Measurements from ENCODE around the gene FIP1L1.
"Not testable (repeated sequence)": the region's sequence is repeated elsewhere in the genome, so short reads cannot be mapped to it uniquely, and the experiment has no call there.

The FIP1L1 gene, protein sequence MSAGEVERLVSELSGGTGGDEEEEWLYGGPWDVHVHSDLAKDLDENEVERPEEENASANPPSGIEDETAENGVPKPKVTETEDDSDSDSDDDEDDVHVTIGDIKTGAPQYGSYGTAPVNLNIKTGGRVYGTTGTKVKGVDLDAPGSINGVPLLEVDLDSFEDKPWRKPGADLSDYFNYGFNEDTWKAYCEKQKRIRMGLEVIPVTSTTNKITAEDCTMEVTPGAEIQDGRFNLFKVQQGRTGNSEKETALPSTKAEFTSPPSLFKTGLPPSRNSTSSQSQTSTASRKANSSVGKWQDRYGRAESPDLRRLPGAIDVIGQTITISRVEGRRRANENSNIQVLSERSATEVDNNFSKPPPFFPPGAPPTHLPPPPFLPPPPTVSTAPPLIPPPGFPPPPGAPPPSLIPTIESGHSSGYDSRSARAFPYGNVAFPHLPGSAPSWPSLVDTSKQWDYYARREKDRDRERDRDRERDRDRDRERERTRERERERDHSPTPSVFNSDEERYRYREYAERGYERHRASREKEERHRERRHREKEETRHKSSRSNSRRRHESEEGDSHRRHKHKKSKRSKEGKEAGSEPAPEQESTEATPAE
- 51.1 to 89.6 (median 79.7) reads per million in 3 experiments for total RNA-seq

DNA sequence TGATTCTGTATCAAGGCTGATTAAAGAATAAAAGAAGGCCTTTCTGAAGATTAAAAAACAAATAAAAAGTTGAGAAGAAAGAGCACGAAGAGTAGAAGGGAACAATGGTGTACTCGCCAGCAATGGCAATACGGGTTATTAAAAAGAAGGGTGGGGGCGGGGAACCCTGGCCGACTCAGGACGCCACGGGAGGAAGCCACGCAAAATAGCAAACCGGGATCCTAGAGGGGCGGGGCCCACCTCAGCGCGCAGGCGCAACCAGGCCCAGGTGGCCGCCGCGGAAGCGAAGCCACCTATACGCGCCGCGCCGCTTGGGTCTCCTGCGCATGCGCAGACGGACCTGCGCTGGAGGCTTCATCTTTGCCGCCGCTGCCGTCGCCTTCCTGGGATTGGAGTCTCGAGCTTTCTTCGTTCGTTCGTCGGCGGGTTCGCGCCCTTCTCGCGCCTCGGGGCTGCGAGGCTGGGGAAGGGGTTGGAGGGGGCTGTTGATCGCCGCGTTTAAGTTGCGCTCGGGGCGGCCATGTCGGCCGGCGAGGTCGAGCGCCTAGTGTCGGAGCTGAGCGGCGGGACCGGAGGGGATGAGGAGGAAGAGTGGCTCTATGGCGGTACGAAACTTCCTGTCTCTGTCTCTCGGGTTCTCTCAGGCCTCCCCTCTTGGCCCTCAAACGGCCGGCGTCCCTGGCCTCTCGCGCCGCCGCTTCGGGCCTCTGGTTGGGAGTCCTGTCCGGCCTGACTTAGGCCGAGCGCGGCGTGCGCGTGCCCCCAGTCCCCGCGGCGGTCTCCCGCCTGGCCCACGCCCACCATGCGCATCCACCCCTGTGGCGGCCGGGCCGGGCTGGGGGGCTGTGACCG is at the start of gene FIP1L1:
Gene FIP1L1 (plus strand): TSS at position 323 of the 852 bp plus-strand sequence. CDS start 198 bp downstream, at position 521.
- DNase-seq, result peak; percentile 94

DNA sequence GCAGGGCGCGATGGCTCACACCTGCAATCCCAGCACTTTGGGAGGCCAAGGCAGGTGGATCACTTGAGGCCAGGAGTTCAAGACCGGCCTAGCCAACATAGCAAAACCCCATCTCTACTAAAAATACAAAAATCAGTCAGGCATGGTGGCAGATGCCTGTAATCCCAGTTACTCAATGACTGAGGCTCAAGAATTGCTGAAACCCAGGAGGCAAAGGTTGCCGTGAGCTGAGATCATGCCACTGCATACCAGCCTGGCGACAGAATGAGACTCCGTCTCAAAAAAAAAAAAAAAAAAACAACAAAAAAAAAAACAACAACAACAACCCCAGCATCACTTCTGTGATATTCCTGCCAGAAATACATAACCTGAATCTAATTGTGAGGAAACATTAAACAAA is 42.5 kb upstream of the FIP1L1 start:
- DNase-seq, result not testable (repeated sequence)

DNA sequence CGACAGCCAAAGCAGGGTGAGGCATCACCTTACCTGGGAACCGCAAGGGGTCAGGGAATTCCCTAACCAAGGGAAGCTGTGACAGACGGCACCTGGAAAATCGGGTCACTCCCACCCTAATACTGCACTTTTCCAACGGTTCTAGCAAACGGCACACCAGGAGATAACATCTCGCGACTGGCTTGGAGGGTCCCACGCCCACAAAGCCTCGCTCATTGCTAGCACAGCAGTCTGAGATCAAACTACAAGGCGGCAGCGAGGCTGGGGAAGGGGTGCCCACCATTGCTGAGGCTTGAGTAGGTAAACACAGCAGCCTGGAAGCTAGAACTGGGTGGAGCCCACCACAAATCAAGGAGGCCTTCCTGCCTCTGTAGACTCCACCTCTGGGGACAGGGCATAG is 37.3 kb upstream of the FIP1L1 start:
- DNase-seq, result not testable (repeated sequence)

- not testable (repeated sequence) for DNase-seq
These were observed 31.0 kb upstream of the FIP1L1 start for GRCh38 chr4:53346392-53346791.

DNA sequence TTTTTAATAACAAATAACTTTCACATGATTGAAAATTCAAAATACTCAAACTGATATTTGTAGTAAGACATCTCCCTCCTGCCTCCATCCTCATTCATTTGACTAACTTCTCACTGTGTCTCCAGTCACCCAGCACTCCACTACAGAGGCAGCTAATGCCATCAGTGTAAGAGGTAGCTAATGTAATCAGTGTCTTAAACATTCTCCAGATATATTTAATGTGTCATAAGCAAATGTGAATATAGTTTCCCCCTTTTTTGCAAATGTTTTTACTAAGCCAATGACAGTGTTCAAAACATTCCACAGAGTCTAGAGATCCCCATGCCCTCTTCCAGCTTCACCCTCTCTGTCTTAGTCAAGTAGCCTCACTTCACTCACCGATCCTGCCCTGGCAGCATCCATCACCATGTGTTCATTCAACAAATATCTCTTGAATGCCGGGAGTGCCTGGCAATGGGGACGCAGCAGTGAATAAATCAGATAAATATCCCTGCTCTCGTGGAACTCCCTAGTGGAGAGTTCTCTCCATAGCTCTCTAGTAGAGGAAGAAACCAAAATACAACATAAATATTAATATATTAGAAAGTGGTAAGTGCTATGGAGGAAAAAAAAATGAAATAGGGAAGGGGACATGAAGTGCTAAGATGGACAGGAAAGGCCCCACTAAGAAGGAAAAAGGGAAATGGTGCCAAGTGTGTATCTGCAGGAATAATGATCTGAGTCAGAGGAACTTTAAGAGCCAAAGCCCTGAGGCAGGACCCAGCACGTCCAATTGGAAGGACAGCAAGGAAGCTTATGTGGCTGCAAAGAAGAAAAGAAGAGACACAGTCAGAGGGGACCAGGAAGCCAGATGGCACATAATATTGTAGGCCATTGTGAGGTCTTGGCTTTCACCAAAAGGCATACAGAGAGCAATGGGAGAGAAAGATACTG is 30.3 kb upstream of the FIP1L1 start:
- DNase-seq, result no peak

GRCh38 chr4:53348046-53348445 is 29.4 kb upstream of the FIP1L1 start:
- DNase-seq, result no peak

- no peak for DNase-seq
These were observed 28.4 kb upstream of the FIP1L1 start for GRCh38 chr4:53349091-53349491.

- no peak for DNase-seq
These were observed 23.3 kb upstream of the FIP1L1 start for GRCh38 chr4:53354012-53354722.

GRCh38 chr4:53355930-53356521 is 21.4 kb upstream of the FIP1L1 start:
- no peak for DNase-seq

DNA sequence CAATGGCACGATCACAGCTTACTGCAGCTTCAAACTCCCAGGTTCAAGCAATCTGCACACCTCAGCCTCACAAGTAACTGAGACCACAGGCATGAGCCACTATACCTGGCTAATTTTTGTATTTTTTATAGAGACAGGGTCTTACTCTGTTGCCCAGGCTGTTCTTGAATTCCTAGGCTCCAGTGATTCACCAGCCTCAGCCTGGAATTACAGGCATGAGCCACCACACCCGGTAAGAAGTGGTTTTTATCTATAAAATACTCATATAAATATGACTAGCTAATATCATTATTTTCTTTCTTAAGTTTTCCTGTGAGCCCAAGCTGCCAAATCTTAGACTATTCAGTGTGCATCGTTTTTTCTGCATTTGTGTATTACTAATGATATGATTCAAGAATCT is 16.0 kb upstream of the FIP1L1 start:
- DNase-seq, result no peak

GRCh38 chr4:53362093-53362492 is 15.3 kb upstream of the FIP1L1 start:
- DNase-seq, result no peak

GRCh38 chr4:53364624-53365023 is 12.8 kb upstream of the FIP1L1 start:
- no peak for DNase-seq

DNA sequence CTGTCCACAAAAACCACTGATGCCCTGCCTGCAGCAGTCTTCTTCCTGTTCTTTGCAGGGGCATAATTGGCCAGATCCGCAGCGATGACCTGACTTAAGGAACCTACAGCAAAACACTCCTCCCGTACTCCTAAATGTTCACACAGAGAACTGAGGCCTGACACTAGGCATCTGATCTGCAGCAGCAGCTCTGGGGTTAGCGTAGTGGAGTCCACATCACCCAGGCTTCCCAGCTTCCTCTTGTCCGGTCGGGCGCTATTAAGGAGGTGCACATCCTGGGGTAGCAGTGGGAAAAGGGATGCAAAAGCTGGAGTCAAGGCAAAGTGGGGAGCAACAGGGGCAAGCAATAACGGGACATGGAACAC is 12.3 kb upstream of the FIP1L1 start:
- peak; percentile 8 for DNase-seq

DNA sequence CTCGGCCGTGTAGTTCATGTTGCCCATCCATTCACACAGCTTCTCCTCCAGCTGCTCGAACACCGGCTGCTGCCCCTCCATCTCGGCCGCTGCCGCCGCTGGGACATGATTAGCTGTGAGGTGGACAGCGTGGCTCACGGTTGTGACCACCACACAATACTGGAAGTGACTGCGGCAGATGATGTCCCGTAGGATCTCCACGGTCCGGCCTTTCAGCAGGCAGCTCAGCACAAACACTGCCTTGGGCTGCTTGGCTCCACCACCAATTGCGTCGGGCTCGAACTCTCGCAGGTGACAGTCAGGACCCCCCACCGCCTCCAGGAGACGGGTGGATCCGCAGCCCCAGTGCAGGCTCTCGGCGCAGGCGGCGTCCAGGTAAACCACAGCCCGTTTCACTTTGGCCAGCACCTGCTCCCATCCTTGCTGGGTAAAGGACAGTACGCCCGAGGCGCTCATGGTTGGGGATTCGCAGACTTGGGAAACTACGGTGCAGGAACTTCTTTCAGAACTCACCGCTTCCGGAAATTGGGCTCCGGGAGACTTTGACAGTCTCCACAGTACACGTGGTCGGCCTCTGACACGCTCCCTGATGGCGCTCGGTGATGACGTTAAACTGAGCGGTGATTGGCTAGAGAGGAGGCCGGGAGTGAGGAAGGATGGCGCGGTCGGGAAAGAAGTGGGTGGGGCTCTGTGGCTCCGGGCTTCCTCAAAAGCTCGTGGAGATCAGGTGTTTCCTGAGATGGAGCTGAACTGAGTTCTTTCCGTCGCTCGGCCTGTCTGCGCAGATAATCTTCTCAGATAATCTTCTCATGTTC is 11.7 kb upstream of the FIP1L1 start, which contains the start of gene SCFD2:
Gene SCFD2 (minus strand): TSS at position 576 of the 815 bp plus-strand sequence.
- peak; percentile 94 for DNase-seq

GRCh38 chr4:53366301-53366716 is 11.1 kb upstream of the FIP1L1 start:
- DNase-seq, result no peak

DNA sequence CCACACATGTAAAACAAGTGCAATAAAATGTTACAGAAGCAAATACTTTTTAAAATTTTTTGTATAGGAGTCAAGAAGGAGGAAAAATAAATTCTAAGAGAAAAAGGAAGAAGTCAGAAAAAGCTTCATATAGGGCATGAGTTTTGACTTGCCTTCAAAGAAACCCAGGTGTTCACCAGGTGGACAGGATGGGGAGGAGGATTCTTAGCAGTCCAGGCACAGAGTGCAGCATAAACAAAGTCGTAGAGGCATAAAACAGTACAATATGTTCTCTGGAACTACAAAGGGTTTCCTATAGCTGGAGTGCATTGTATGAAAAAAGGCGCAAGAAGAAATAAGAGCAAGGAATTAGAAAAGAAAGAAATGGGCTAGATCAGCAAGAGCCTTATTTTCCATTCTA is 9.7 kb upstream of the FIP1L1 start:
- no peak for DNase-seq

GRCh38 chr4:53371049-53371448 is 6.4 kb upstream of the FIP1L1 start:
- DNase-seq, result no peak

- DNase-seq, result no peak
These were observed 5.5 kb upstream of the FIP1L1 start for GRCh38 chr4:53371843-53372521.

DNA sequence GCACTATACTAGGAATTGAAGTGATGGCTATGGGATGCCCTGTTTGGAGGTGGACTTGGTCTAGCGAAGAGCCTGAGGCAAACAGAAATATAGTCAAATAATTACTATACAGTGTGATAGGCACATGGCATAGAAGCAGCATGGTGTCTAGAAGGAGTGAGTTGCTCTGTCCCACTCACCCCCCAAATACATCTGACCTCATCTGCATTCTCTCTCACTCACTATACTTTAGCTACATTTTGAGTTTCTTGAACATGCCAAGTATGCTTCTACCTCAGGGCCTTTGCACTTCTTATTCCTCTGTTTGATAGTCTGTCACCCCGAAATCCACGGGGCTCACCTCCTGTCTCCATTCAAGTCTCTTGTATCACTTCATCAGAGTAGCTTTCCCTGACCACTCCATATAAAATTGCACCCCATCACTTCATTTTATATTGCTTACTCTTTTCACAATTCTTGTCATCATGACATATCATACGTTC is 2.6 kb upstream of the FIP1L1 start:
- DNase-seq, result no peak

All from central memory CD4-positive, alpha-beta T cell (primary cell).